Ascending aorta (tissue), 2 donors: ENCODE measurements around the gene CD2AP. TPM values are rescaled to one million over a fixed set of nuclear protein-coding genes. Genes with fewer than 3 reads are reported as not detected.

Source experiments
- DNase-seq, 2 donors: peaks; one replicate each; pipeline ENCODE4 v3.0.0-alpha.2; 2019; ENCODE audit warnings: low spot score in 2 of 2
- H3K27ac ChIP-seq, 2 donors: fragments of 200-600 bp; sonication (generic); one replicate each; pipeline ENCODE4 v1.5.1; 2016 to 2017; ENCODE audit warnings: mild to moderate bottlenecking in 1 of 2
- H3K27me3 ChIP-seq: fragments of 200-600 bp; sonication (generic); one replicate; pipeline ENCODE4 v1.5.1; 2017
- H3K36me3 ChIP-seq, 2 donors: fragments of 200-600 bp; sonication (generic); one replicate each; pipeline ENCODE4 v1.5.1; 2016
- H3K4me1 ChIP-seq, 2 donors: fragments of 200-600 bp; sonication (generic); one replicate each; pipeline ENCODE4 v1.5.1; 2016 to 2017; ENCODE audit warnings: mild to moderate bottlenecking in 1 of 2
- H3K4me3 ChIP-seq, 2 donors: fragments of 200-600 bp; sonication (generic); one replicate each; pipeline ENCODE4 v1.5.1; 2016 to 2017; ENCODE audit warnings: mild to moderate bottlenecking in 1 of 2
- H3K9me3 ChIP-seq, 2 donors: fragments of 200-600 bp; sonication (generic); one replicate each; pipeline ENCODE4 v1.5.1; 2016
- intact Hi-C: fragments of 100-400 bp; cut with DNase I; formaldehyde crosslinking; loops from one replicate; pipeline ENCODE4 v1.15.1; 2023
- total RNA-seq: library from RNA; depleted of rRNA; stranded (reverse); fragments of >200 nt; gene quantifications from one replicate; pipeline ENCODE4 v1.1.0, GENCODE V29; 2016
- TF ChIP-seq, protein P1 (sequence below), 3 experiments: fragments of 200-600 bp in 2 of 3; fragments of 450-650 bp in 1 of 3; sonication (generic) in 2 of 3; IDR thresholded peaks; one replicate each; pipeline ENCODE4 v1.5.1; 2016 to 2019; ENCODE audit warnings: antibody characterized with exemption in 3 of 3, mild to moderate bottlenecking in 1 of 3, moderate library complexity in 1 of 3

CD2AP gene
- total RNA-seq, 1 donor from 2014 or later = 18.9 TPM

DNA sequence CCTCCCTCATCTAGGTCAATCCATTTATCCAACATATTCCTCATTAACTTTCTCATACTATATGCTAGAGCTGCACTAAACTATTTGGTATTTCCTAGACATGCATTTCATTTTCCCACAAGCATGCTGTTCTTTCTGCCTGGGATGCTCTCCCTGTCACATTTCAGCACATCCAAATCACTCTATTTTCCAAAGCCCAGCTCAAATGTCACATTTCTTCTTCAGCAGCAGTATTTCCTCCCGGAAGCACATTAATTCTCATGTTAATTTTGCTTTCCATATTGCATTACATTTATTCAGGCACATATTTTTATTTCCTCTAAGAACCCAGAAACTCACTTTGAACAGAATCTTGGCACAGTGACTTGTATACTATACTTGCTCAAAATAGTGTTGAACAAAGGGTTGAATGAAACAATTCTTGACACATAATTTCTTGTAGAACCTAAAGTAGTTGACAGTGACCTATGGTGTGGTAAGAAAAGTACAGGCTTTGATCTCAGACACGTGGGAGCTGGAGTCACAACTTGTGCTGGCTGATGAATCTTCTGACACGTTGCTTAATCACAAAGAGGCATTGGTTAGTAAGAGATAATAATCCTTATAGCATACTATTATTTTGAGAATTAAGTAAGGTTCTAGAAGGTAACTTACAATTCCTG, 30.8 kb upstream of the CD2AP start:
- no peaks in the 10 kb centered on the region for H3K36me3 ChIP-seq
- intact Hi-C loops = no loop called here
- no peak overlapping the region for H3K27ac ChIP-seq
- no peak overlapping the region for H3K4me3 ChIP-seq
- TF ChIP-seq, protein P1, sequence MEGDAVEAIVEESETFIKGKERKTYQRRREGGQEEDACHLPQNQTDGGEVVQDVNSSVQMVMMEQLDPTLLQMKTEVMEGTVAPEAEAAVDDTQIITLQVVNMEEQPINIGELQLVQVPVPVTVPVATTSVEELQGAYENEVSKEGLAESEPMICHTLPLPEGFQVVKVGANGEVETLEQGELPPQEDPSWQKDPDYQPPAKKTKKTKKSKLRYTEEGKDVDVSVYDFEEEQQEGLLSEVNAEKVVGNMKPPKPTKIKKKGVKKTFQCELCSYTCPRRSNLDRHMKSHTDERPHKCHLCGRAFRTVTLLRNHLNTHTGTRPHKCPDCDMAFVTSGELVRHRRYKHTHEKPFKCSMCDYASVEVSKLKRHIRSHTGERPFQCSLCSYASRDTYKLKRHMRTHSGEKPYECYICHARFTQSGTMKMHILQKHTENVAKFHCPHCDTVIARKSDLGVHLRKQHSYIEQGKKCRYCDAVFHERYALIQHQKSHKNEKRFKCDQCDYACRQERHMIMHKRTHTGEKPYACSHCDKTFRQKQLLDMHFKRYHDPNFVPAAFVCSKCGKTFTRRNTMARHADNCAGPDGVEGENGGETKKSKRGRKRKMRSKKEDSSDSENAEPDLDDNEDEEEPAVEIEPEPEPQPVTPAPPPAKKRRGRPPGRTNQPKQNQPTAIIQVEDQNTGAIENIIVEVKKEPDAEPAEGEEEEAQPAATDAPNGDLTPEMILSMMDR (IDR thresholded peaks at IDR 0.05) = no peak
- no peaks in the 10 kb centered on the region for H3K4me1 ChIP-seq
- H3K27me3 ChIP-seq = no peaks in the 10 kb centered on the region
- H3K9me3 ChIP-seq = no peaks in the 10 kb centered on the region
- DNase-seq = no peak

GRCh38 chr6:47447722-47448121, 29.9 kb upstream of the CD2AP start:
- intact Hi-C loops = no loop called here
- TF ChIP-seq, protein P1 (IDR thresholded peaks at IDR 0.05) = no peak
- DNase-seq = no peak
- Histone ChIP-seq H3K4me1 (no peaks in the 10 kb centered on the region), H3K9me3 (no peaks in the 10 kb centered on the region), H3K27ac (no peak overlapping the region), H3K36me3 (no peaks in the 10 kb centered on the region), H3K27me3 (no peaks in the 10 kb centered on the region), H3K4me3 (no peak overlapping the region)

DNA sequence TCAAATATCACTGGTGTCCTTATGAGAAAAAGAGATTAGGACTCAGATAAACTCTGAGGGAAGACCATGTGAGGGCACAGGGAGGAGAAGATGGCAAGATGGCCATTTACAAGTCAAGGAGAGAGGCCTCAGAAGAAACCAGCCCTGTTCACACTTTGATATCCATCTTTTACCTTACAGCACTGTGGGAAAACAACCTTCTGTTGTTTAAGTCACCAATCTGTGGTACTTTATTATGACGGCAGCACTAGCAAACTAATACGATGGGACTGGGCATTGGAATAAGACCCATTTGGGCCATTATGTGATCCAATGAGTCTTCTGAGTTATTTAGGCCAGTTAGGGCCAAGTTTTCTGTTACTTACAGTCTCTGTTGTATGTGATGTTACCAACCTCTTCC, 26.4 kb upstream of the CD2AP start:
- intact Hi-C loops = no loop called here
- H3K27me3 ChIP-seq = no peaks in the 10 kb centered on the region
- H3K9me3 ChIP-seq = no peaks in the 10 kb centered on the region
- H3K4me1 ChIP-seq = no peaks in the 10 kb centered on the region
- TF ChIP-seq, protein P1 (IDR thresholded peaks at IDR 0.05) = no peak
- H3K36me3 ChIP-seq = no peaks in the 10 kb centered on the region
- H3K27ac ChIP-seq = no peak overlapping the region
- DNase-seq = no peak
- no peak overlapping the region for H3K4me3 ChIP-seq

GRCh38 chr6:47452899-47453298, 24.7 kb upstream of the CD2AP start:
- no peaks in the 10 kb centered on the region for H3K36me3 ChIP-seq
- intact Hi-C loops = no loop called here
- DNase-seq = no peak
- TF ChIP-seq, protein P1 (IDR thresholded peaks at IDR 0.05) = no peak
- H3K27ac ChIP-seq = no peak overlapping the region
- no peak overlapping the region for H3K4me3 ChIP-seq
- no peaks in the 10 kb centered on the region for H3K27me3 ChIP-seq
- no peaks in the 10 kb centered on the region for H3K4me1 ChIP-seq
- H3K9me3 ChIP-seq = no peaks in the 10 kb centered on the region

DNA sequence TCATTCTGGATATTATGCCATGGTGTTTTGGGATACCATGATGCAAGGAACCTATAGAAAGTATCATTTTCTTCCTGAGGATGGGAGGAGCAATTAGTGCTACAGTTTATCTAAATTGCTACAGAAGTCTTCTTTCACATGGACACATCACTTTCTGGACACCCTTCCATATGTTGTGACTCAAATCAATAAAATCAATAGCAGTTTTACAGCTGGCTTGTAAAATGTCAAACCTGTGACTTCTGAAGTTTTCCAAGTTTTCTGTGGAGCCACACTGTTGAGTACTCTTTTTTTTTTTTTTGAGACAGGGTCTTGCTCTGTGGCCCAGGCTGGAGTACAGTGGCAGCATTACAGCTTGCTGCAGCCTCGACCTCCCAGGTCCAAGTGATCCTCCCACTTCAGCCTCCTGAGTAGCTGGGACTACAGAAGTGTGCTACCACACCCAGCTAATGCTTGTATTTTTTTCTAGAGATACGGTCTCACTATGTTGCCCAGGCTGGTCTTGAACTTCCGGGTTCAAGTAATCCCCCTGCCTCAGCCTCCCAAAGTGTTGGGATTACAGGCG, 24.1 kb upstream of the CD2AP start:
- DNase-seq = no peak
- no peaks in the 10 kb centered on the region for H3K27me3 ChIP-seq
- intact Hi-C loops = no loop called here
- H3K9me3 ChIP-seq = no peaks in the 10 kb centered on the region
- H3K36me3 ChIP-seq = no peaks in the 10 kb centered on the region
- H3K4me1 ChIP-seq = no peaks in the 10 kb centered on the region
- H3K27ac ChIP-seq = no peak overlapping the region
- no peak overlapping the region for H3K4me3 ChIP-seq
- TF ChIP-seq, protein P1 (IDR thresholded peaks at IDR 0.05) = no peak
